Stimulated activated CD4-positive, alpha-beta T cell treated with anti-CD3 and anti-CD28 coated beads, Interleukin-12 subunit alpha, Interleukin-12 subunit beta, amount 100 ng/mL, for 48 hours (primary cell): ENCODE data around the gene NPB.

Experiments used
- DNase-seq, 3 donors: peaks; one replicate each; pipeline ENCODE4 v3.0.0-alpha.2; 2020; ENCODE audit warnings: low read depth in 2 of 3, low spot score in 1 of 3

NPB gene

DNA sequence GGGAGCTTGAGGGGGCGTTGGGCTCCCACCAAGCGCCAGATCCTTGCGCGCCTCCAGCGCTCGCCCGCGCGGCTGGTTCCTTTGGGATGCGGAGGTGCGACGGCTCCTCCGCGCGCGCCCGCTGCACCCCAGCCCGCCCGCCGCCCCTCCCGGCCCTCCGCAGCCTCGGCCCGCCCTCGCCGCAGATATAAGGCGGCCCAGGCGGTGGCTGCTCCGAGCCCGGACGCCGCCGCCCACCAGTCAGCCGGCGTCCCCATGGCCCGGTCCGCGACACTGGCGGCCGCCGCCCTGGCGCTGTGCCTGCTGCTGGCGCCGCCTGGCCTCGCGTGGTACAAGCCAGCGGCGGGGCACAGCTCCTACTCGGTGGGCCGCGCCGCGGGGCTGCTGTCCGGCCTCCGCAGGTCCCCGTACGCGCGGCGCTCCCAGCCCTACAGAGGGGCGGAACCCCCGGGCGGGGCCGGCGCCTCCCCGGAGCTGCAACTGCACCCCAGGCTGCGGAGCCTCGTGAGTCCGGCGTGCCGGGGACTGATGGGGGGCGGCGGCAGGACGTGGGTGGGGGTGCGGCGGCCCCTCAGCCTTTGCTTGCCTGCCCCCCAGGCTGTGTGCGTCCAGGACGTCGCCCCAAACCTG lies at the start of gene NPB:
NPB (plus strand) TSS at position 216 of the 630 bp plus-strand sequence; CDS start at position 256, 40 bp downstream.
- DNase-seq, result no peak

DNA sequence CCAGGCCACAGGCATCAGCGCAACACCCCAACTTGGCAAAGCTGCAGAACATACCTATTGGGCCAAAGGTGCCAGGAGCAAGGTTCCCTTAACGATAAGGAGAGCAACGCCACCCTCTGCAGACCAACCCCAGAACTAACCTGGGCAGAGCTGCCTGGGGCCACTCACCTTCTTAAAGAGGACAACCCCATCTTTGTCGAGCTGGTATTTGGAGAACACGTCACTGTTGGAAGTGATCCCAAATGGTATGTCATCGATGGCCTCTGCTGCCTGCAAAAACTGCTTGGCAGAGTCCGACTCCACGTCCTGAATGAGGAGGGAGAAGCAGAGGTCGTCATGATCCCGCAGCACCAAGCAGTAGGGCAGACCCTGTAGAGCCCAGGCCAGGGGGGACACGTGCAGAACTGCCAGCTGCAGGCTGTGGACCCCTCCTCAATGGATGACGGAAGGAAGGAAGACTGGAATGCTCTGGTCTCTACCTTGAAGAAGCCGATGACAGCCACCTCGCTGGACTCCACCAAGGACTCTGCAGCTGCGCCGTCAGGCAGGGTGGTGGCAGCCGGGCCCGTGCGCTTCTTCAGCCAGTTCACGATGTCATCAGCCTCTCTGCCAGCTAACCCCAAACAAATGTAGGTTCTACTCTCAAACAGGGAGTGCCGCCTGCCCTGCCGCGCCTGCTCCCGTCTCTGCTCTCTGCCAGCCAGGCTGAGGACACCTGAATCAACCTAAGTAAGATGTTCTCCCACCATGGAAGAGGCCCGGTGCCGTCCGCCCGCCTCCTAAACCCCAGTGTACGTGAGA lies 46.9 kb upstream of the NPB start:
- no peak for DNase-seq

DNA sequence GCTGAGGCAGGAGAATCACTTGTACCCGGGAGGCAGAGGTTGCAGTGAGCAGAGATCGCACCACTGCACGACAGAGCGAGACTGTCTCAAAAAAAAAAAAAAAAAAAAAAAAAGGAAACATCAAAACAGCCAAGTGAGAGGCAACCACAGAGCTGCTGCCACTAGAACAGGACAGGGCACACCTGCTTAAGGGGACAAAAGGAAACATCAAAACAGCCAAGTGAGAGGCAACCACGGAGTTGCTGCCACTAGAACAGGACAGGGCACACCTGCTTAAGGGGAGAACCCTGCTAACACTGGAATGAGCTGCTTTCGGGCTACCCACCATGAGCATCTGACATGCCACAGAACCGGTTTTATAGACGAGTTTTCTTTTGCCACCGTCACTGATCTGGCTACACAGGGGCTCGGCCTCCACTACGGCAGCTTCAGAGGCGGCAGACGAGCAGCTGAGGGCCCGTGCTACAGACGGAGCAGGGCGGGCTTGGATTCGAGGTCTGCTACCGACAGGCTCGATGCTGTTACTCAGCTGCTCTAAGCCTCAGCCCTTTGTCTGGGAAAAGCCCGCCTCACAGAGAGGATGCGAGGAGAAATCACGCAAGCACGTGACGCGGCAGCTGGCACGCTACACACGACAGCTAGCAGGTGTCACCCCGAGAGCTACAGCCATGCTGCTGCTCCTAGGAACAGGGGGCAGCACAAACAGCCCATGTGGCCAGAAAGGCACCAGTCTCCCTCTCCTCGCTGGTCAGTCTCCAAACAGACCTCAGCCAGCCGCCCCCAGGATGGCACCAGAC lies 43.7 kb upstream of the NPB start:
- DNase-seq, result no peak

DNA sequence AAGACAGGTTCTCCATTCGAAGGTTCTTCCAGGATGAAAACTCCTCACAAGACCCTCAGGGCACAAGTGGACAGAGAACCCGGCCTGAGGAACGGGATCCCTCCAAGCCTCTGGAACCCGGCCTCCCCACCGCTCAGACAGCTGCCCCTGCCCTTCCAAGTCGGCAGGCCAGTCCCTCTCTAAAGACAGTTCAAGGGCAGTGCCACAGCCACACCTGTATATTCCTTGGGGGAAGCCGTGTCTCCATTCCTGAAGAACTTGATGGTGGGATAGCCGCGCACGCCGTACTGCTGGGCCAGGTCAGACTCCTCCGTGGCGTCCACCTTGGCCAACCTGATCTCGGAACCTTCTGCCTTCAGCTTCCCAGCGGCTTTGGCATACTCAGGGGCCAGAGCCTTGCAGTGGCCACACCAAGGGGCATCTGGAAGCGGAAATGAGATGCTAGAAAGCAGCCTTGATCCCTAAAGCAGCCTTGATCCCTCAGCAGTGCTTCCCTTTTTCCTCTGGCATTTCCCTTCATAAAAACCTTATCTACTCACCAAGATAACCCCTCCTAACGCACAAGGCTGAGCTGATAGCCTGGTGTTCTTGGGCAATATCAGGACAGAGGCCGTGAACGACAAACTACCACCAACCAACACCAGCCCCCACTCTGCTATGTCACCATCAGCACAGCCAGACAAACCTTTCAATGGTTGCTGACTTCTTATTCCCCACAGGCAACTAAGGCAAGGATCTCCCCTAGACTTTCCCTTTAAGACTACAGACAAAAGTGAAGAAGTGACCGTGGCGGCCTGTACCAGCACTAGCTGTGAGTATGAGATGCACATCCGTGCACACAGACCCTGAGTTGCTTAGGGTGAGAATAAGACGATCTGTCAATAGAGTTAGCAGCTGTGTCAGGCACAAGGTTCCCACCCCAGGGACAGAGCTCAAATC lies 42.8 kb upstream of the NPB start:
- no peak for DNase-seq

DNA sequence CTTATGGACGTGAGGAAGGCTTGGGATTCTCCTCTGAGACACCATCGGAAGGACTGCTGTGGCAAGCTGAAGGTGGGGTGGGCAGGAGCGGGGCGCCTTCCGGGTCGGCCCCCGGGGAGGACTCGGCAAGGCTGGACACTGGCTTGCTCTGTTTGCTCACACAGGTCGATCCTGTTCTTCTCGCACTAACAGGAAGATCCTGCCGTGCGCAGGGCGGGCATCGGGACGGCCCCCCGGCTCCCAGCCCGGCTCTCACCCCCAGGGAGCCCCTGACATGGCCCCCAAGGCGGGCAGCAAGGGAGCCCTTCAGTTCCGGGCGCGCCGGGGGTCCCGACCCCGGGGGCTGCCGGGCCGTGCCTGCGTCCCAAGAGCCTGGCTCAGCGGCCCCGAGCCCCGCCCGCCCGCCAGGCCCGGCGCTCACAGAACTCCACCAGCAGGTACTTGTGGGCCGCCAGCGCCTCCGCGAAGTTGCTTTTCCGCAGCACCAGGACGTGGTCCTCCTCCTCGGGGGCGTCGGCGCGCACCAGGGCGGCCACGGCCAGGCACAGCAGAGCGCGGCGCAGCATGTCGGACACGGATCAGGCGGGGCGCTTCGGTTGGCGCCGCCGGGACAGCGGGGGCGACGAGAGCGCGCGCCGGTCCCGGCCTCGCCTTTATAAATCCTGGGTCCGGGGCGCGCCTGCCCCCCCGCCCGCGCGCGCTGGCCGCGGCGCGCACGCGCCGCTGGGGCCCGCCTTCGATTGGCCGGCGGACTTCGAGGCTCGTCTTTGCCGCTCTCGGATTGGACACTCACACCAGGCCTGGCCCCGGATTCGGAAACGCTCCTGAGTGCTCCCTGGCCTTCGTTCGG lies 41.9 kb upstream of the NPB start, which contains the start of gene P4HB:
P4HB (minus strand) TSS at position 630 of the 850 bp plus-strand sequence; CDS start at position 566, 64 bp downstream.
- peak in 2 of 3 donors; percentile 95 to 97 for DNase-seq

DNA sequence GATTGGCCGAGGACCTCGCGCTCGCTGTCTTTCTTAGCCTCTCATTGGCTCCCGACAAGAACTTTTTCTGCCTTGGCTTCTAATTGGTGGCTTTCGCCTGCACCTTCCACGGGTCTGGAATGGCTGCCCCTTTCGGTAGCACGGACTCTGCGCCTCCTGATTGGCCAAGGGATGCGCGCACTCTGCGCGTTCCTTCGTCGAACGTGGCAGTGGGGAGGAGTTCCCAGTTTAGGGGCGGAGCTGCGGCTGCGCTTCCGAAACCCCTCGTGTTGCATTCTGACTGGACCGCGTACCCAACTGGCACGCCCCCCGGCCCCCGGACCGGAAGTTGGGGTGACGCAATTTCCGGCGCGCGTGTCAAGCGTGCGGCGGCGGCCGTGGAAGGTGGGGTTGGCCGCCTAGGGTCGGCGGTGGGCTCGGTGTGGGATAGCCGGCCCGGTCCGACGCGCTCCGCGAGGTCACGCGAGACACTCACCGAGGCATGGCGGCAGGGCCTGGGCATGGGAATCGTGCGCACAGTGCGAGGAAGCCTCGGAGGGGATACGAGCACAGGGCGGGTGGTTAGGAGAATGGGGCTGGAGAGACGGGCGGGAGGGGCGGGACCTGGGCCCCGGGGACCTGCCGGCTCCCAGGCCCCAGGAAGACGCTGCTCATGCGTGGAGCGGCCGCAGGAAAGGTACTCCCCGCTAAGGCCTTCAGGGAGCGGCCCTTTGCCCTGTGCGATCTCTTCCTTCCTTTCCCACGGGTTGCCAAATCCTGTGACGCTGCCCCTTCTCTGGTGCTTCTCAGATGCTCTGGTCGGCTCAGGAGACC lies 41.1 kb upstream of the NPB start:
- peak; percentile 98 to 99 (median 99) for DNase-seq

DNA sequence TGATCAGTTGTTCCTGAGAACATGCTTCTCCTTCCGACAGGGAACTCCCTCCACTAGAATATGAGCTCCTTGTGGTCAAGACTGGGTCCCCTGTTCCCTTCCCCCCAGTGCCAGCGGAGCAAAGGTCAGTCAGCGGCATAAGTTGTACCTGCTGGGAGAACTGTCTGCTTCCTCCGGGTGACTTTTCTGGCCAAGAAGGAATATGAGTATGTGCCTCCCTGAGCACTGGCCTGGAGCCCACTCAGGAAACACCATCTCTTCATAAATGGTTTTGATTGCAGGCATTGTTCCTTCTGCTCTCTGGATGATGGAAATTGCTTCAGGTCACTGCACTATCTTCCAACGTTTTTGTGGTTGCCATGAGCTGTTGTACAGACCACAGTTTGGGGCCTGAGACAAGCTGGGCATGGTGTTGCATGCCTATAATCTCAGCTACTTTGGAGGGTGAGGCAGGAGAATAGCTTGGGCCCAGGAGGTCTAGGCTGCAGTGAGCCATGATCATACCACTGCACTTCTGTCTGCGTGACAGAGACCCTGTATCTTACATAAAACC lies 38.8 kb upstream of the NPB start:
- no peak for DNase-seq

DNA sequence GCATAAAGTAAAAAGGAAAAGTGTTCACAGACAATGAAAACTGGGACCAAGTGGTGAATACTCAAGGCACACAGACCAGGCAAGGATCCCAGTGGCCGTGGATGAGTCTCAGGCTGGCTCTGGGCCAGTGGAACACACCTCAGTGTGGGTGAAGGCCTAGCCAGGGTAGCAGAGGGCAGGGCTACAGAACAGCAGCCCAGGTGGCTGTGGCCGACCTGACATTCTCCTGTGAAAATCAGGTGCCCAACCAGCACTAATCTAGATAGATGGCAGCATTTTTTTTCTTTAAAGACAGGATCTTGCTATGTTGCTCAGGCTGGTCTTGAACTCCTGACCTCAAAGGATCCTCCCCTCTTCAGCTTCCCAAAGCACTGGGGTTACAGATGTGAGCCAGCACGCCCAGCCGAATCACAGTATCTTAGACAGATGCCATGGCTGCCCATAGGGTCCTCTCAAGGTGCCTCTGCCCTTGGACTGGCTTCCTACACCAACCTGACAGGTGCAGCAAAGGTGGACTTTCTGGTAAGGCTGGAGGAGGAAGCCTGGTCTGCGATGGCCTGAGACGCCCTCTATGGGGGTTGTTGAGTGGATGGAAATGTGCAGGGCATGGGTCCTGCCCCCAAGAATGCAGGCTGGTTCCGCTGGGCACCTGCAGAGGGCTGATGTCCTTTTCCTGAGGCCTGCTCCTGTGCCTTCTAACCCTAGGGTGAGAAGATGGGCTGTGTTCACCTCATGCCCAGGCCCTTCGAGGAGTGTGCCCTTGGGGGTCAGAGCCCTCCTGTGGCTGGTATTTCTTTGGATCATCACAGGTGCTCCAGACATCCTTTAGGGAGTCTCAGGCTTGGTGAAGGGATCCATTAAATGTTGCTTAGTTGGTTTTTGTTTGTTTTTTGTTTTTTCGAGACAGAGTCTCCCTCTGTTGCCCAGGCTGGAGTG lies 37.9 kb upstream of the NPB start:
- no peak for DNase-seq

DNA sequence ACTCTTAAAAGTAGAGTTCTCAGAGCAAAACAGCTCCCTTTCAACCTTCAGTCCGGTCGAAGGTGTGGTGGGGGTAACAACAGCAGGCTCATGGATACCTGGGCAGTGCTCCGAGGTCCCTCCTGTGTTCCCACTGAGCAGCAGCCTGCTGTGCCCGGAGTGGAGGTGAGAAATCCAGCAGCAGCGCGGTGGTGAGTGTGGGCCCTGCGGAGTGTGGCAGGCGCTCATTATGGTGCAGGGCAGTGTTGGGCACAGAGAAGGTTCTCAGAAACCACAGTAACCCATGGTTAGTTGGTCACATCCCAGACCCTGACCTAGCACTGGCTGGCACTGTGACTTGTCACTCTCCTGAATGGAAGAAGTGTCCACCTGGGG lies 36.7 kb upstream of the NPB start:
- DNase-seq, result no peak

DNA sequence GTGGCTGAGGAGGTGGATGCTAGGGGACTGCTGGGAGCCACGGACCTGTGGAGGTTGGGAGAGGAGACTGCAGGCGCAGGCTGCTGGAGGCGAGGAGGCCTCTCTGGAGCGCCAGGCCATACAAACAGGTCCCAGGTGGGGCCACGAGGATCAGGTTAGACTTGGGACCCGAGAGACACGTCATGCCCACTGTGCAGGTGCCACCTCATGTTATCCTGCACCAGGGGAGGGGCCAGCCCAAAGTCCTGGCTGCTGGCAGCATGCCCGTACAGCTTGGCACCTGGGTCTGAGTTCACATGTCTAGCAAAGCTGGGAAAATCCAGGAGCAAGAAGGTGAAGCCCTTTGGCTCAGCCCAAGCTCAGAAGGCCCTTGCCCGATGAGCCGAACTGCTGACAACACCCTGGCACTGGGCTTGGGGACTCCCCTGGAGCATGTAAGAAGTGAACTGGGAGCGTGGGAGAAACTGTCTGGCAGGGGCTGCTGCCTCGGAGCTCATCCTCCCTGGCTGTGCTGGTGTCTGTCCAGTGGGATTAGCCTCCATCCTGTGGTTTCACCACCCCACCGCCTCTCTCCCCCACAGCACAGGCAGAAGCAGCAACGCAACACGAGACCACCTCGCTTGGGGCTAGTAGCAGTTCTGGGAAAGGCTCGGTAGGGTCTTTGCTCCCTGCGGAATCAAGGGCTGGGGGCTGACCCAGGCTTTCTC lies 36.2 kb upstream of the NPB start:
- no peak for DNase-seq

DNA sequence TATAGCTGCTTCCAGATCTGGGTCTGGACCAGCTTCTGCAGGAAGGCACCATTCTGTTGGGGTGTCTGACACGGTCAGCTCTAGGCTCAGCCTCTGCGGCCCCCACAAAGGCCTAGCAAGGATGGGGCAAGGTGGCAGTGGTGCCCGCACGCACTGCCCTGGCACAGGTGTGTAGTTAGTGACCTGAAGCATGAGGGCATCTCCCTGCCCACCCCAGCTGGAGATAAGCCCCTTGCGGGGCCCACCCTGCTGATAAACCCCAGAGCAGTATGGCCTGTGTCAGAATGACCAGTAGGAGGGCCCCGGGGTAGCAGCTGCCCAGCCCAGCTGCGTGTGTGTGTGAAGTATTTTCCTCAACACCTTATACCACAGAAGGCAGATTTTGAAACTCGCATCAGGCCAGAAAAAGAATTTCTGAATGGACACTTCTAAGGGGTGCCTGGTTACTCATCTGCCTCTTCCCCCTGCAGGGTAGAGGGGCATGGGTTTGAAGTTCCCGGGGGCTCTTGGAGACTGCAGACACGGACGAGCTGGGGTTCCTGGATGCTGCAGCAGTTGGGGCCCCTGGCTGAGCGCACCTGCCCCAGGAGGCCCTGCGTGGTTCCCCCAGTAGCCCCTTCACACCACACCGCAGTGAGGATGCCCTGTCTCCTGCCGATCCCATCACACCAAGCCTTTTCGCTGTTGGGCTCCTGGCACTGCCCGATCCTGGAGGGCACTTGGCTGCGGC lies 35.4 kb upstream of the NPB start:
- no peak for DNase-seq

DNA sequence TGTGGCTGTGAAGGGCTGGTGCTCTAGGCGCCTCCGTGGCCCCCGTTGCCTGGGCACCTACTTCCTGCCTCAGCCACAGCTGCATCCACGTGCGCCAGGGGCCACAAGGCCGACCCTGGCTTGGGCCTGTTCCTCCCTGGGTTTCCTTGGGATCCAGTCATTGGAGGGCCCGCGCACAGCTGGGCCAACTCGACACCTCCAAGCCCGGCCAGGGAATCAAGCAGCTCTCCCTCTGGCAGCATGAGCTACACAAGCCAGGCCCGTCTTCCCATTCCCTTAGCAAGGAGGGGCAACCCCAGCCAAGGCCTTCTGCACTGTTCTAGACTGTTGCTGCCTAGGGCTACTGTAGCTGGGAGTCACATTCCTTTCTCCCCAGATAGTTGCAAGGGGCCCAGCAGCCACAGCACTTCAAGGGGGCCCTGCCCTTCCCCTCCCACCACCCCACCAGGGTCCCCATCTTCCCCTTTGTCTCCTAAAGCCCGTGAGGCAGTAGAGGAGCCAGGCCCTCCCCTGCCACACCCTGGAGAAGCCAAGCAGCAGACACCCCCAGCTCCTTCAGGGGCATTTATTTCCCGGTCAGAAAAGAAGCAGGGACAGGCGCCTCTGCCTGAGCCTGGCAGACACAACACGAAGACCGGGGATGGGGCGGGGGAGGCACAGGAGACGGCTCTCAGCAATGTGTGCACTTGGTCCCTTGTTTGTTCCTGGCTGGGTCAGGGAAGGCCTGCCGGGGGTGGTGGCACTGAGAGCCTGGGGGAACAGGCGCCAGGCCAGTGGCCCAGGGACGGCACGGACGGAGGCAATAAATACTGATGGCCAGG lies 34.7 kb upstream of the NPB start:
- no peak for DNase-seq

DNA sequence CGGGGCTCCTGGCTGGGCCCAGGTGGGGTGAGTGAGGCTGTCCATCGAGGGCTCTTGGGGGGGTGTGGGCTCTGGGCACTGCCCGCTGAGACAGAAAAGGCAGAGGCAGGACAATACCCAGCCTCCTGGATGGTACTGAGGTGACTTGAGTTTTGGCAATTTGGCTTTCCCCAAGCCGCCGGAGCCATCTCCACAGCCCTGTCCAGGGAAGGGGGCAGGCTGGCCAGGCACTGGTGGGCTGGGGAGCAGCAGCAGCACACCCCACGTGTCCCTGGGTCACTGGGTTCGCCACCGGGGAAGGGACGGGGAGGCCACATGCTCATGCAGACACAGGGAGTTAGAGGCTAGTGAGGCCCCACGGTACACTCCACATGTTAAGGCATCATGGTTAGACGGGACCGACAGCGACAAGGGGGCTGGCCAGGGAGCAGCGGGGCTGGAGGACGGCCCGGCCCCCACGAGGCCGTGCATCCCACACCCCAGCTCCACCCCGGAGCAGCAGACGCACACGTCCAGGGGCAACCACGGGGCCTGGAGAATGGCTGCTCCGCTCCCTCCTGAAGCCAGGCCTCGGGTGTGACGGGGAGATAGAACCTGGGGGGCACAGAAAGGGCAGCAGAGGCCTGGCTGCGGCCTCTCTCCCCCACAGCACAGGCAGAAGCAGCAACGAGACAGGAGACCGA lies 33.9 kb upstream of the NPB start:
- no peak for DNase-seq

DNA sequence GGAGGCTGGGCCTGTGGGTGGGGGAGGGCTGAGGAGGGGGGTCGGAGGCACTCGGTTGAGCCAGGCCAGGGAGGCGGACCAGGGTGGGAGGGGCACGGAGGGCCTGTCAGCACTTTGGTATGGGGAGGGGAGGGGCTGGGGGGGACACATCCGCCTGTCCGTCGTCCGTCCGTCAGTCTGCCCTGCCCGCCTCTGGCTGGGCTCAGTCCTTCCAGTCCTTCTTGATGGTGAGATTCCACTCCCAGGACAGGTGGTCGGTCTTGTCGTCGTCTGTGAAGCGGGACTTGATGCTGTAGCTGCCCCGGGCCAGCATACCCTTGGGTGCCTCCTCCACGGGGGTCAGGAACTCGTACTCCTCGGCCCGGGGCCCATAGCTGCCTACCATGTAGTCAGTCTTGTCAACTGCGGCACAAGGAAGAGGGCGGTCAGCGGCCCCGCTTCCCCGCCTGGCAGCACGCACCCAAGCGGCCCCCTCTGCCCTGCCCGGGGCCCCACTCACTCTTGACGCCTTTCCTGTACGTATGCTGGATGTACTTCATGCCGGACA lies 33.3 kb upstream of the NPB start:
- DNase-seq, result no peak
